Breast epithelium (tissue), 4 donors: Measurements from ENCODE around the gene URAD. TPM values are rescaled to one million over a fixed set of nuclear protein-coding genes. Genes with fewer than 3 reads are reported as not detected.
A peak's percentile ranks its signal among the peaks of the same experiment; 100 is the strongest.

Source experiments
- DNase-seq, 2 donors: peaks; one replicate each; pipeline ENCODE4 v3.0.0-alpha.2; 2019; ENCODE audit warnings: low spot score in 2 of 2
- H3K27ac ChIP-seq, 2 donors: fragments of 200-600 bp; sonication (generic) in 1 of 2; one replicate each; pipeline ENCODE4 v1.5.1; 2016 to 2019; ENCODE audit warnings: mild to moderate bottlenecking in 1 of 2
- H3K27me3 ChIP-seq, 2 donors: fragments of 200-600 bp; sonication (generic) in 1 of 2; one replicate each; pipeline versions ENCODE4 v1.5.1 to v1.6.0; 2017 to 2019; ENCODE audit warnings: control low read depth in 1 of 2, mild to moderate bottlenecking in 1 of 2
- H3K36me3 ChIP-seq: fragments of 200-600 bp; one replicate; pipeline ENCODE4 v1.5.1; 2019
- H3K4me1 ChIP-seq, 2 donors: fragments of 200-600 bp; sonication (generic); one replicate each; pipeline ENCODE4 v1.5.1; 2016 to 2019; ENCODE audit warnings: control low read depth in 1 of 2
- H3K4me3 ChIP-seq, 3 donors: fragments of 200-600 bp; sonication (generic); 1 replicate in 2 of 3; 2 replicates in 1 of 3; pipeline ENCODE4 v1.5.1; 2016 to 2019; ENCODE audit warnings: mild to moderate bottlenecking in 3 of 3, moderate library complexity in 2 of 3
- H3K9me3 ChIP-seq, 2 donors: fragments of 200-600 bp; sonication (generic) in 1 of 2; one replicate each; pipeline ENCODE4 v1.5.1; 2016 to 2019; ENCODE audit warnings: control low read depth in 1 of 2
- CTCF ChIP-seq, 3 donors: fragments of 450-650 bp; IDR thresholded peaks; one replicate each; pipeline ENCODE4 v1.5.1; 2016 to 2017; ENCODE audit warnings: antibody characterized with exemption in 3 of 3, mild to moderate bottlenecking in 3 of 3, moderate library complexity in 3 of 3
- POLR2A ChIP-seq: fragments of 450-650 bp; IDR thresholded peaks from one replicate; pipeline ENCODE4 v1.6.1; 2016; ENCODE audit warnings: antibody characterized with exemption, mild to moderate bottlenecking, moderate library complexity
- POLR2AphosphoS5 ChIP-seq, 3 donors: sonication (generic); formaldehyde crosslinking; IDR thresholded peaks; one replicate each; pipeline ENCODE4 v1.6.1; 2017; ENCODE audit warnings: antibody characterized with exemption in 3 of 3
- intact Hi-C: fragments of 100-400 bp; cut with DNase I; formaldehyde crosslinking; loops from one replicate; pipeline ENCODE4 v1.15.1; 2023; ENCODE audit warnings: low total_unique reads
- total RNA-seq, 3 donors: library from RNA; depleted of rRNA; stranded (reverse); fragments of >200 nt; gene quantifications; one replicate each; pipeline ENCODE4 v1.1.0, GENCODE V29; 2016

URAD gene
- total RNA-seq, 3 donors from 2014 or later: 0.32 to 1.3 TPM; not detected in 1

GRCh38 chr13:27962128-27962841 lies 26.2 kb downstream of the URAD start:
- peaks cover 3 to 95% of the 10 kb centered on the region in 2 donors for H3K27me3 ChIP-seq
- TF ChIP-seq POLR2AphosphoS5 (IDR thresholded peaks at IDR 0.05): no peak
- no peak for TF ChIP-seq POLR2A
- no peak for TF ChIP-seq CTCF (IDR thresholded peaks at IDR 0.05)
- intact Hi-C loops: no loop called here

GRCh38 chr13:27961227-27962085 lies 27.0 kb downstream of the URAD start:
- Histone ChIP-seq H3K4me3 (peak overlapping the region; percentile 15 to 59 (median 42)), H3K36me3 (no peaks in the 10 kb centered on the region), H3K27ac (no peak overlapping the region), H3K9me3 (no peaks in the 10 kb centered on the region), H3K4me1 (peaks cover 0 to 8% of the 10 kb centered on the region in 2 donors), H3K27me3 (peaks cover 3 to 95% of the 10 kb centered on the region in 2 donors)
- intact Hi-C loops: no loop called here
- no peak for DNase-seq
- TF ChIP-seq POLR2AphosphoS5 (IDR thresholded peaks at IDR 0.05): no peak
- no peak for TF ChIP-seq CTCF (IDR thresholded peaks at IDR 0.05)
- TF ChIP-seq POLR2A: no peak

More at GRCh38 chr13:27962128-27962841, 26.2 kb downstream of the URAD start:
- H3K4me1 ChIP-seq: peaks cover 0 to 8% of the 10 kb centered on the region in 2 donors
- no peak for DNase-seq
- no peak overlapping the region for H3K4me3 ChIP-seq
- H3K27ac ChIP-seq: no peak overlapping the region
- no peaks in the 10 kb centered on the region for H3K36me3 ChIP-seq
- H3K9me3 ChIP-seq: no peaks in the 10 kb centered on the region

GRCh38 chr13:27960362-27961226 lies 27.9 kb downstream of the URAD start:
- peaks cover 0 to 8% of the 10 kb centered on the region in 2 donors for H3K4me1 ChIP-seq
- H3K36me3 ChIP-seq: no peaks in the 10 kb centered on the region
- peak overlapping the region; percentile 15 to 59 (median 42) for H3K4me3 ChIP-seq
- no peak for TF ChIP-seq POLR2A
- TF ChIP-seq CTCF (IDR thresholded peaks at IDR 0.05): no peak
- TF ChIP-seq POLR2AphosphoS5 (IDR thresholded peaks at IDR 0.05): no peak
- DNase-seq: peak; percentile 35 to 76
- intact Hi-C loops: no loop called here
- no peak overlapping the region for H3K27ac ChIP-seq
- H3K27me3 ChIP-seq: peaks cover 3 to 95% of the 10 kb centered on the region in 2 donors
- no peaks in the 10 kb centered on the region for H3K9me3 ChIP-seq

- Histone ChIP-seq H3K27ac (no peak overlapping the region), H3K4me1 (peaks cover 0 to 8% of the 10 kb centered on the region in 2 donors), H3K4me3 (peak overlapping the region in 2 of 3 donors; percentile 42 to 59), H3K9me3 (no peaks in the 10 kb centered on the region), H3K27me3 (peaks cover 3 to 94% of the 10 kb centered on the region in 2 donors), H3K36me3 (no peaks in the 10 kb centered on the region)
- no peak for TF ChIP-seq CTCF (IDR thresholded peaks at IDR 0.05)
- TF ChIP-seq POLR2A: no peak
- TF ChIP-seq POLR2AphosphoS5 (IDR thresholded peaks at IDR 0.05): no peak
- DNase-seq: no peak
- intact Hi-C loops: no loop called here
Measured at GRCh38 chr13:27959976-27960361, 28.5 kb downstream of the URAD start.
